ENCODE data around the gene SH3PXD2B.

- no peak for TF ChIP-seq POLR2AphosphoS5 (IDR thresholded peaks at IDR 0.05)
- TF ChIP-seq POLR2A (IDR thresholded peaks at IDR 0.05), result no peak
- no peak for TF ChIP-seq CTCF (IDR thresholded peaks at IDR 0.05)
- no peak for TF ChIP-seq EP300 (IDR thresholded peaks at IDR 0.05)
These were observed 49.6 kb downstream of the SH3PXD2B start for GRCh38 chr5:172404746-172405145.

Data from upper lobe of left lung (tissue), 4 donors.